KMS-11 (cell line): Measurements from ENCODE around the gene PGAP2.

Source experiments
- H2AFZ ChIP-seq: fragments of 200-600 bp; sonication (generic); 2 replicates; pipeline ENCODE4 v1.6.1; 2016; ENCODE audit warnings: antibody characterized with exemption, mixed run types, low read depth
- H3K27ac ChIP-seq: fragments of 200-600 bp; sonication (generic); 2 replicates; pipeline ENCODE4 v1.6.1; 2016; ENCODE audit warnings: mild to moderate bottlenecking, mixed run types
- H3K27me3 ChIP-seq: fragments of 200-600 bp; sonication (generic); 2 replicates; pipeline ENCODE4 v1.6.1; 2017; ENCODE audit warnings: mild to moderate bottlenecking, low read depth, mixed run types, moderate library complexity; ENCODE audit not compliant: insufficient read depth
- H3K36me3 ChIP-seq: fragments of 200-600 bp; sonication (generic); 2 replicates; pipeline ENCODE4 v1.6.1; 2017; ENCODE audit warnings: mild to moderate bottlenecking, mixed run types; ENCODE audit not compliant: insufficient read depth
- H3K4me1 ChIP-seq: fragments of 200-600 bp; sonication (generic); 2 replicates; pipeline ENCODE4 v1.6.1; 2016; ENCODE audit warnings: mild to moderate bottlenecking, low read depth, mixed run types; ENCODE audit not compliant: poor library complexity, severe bottlenecking
- H3K4me2 ChIP-seq: fragments of 200-600 bp; sonication (generic); 2 replicates; pipeline ENCODE4 v1.7.0; 2016; ENCODE audit warnings: mild to moderate bottlenecking, mixed run types
- H3K4me3 ChIP-seq: fragments of 200-600 bp; sonication (generic); IDR thresholded peaks from 2 replicates; pipeline ENCODE4 v1.6.1; 2017; ENCODE audit warnings: low read depth, low read length, mixed read lengths; ENCODE audit not compliant: insufficient read depth
- H3K79me2 ChIP-seq: fragments of 200-600 bp; sonication (generic); 2 replicates; pipeline ENCODE4 v1.6.1; 2016; ENCODE audit warnings: low read depth, mixed run types; ENCODE audit not compliant: insufficient read depth
- H3K9ac ChIP-seq: fragments of 200-600 bp; sonication (generic); 2 replicates; pipeline ENCODE4 v1.6.1; 2016; ENCODE audit warnings: mild to moderate bottlenecking, mixed run types
- H4K20me1 ChIP-seq: fragments of 200-600 bp; sonication (generic); 2 replicates; pipeline ENCODE4 v1.6.1; 2016; ENCODE audit warnings: mild to moderate bottlenecking, mixed run types; ENCODE audit not compliant: insufficient read depth
- TF ChIP-seq, protein P1 (sequence below): fragments of 200-600 bp; sonication (generic); conservative IDR thresholded peaks from 2 replicates; pipeline ENCODE4 v1.6.1; 2017; ENCODE audit warnings: low read depth, mild to moderate bottlenecking, antibody characterized with exemption, low read length, moderate library complexity, mixed read lengths

The PGAP2 gene

DNA sequence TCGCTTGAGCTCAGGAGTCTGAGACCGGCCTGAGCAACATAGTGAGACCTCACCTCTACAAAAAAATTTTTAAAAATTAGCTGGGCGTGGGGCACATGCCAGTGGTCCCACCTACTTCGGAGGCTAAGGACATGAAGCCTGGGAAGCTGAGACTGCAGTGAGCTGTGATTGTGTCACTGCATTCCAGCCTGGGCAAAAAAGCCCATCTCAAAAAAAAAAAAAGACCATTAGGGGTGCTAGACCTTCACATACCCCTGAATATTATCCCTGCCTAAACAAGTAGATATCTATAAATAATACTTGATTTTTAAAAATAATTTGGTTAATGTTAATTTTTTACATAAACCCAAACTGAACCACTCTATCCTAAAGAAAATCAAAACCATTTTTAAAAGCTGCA, 35.2 kb upstream of the PGAP2 start:
- TF ChIP-seq, protein P1, sequence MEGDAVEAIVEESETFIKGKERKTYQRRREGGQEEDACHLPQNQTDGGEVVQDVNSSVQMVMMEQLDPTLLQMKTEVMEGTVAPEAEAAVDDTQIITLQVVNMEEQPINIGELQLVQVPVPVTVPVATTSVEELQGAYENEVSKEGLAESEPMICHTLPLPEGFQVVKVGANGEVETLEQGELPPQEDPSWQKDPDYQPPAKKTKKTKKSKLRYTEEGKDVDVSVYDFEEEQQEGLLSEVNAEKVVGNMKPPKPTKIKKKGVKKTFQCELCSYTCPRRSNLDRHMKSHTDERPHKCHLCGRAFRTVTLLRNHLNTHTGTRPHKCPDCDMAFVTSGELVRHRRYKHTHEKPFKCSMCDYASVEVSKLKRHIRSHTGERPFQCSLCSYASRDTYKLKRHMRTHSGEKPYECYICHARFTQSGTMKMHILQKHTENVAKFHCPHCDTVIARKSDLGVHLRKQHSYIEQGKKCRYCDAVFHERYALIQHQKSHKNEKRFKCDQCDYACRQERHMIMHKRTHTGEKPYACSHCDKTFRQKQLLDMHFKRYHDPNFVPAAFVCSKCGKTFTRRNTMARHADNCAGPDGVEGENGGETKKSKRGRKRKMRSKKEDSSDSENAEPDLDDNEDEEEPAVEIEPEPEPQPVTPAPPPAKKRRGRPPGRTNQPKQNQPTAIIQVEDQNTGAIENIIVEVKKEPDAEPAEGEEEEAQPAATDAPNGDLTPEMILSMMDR: no peak
- no peak overlapping the region for H3K27ac ChIP-seq
- H2AFZ ChIP-seq: no peak overlapping the region
- H3K4me3 ChIP-seq: no peak overlapping the region
- H3K27me3 ChIP-seq: no peaks in the 10 kb centered on the region
- H3K4me1 ChIP-seq: no peaks in the 10 kb centered on the region
- H3K9ac ChIP-seq: no peak overlapping the region
- H4K20me1 ChIP-seq: no peaks in the 10 kb centered on the region
- H3K79me2 ChIP-seq: no peaks in the 10 kb centered on the region
- peaks cover 22% of the 10 kb centered on the region; the same call in 1 of the 2 replicates for H3K36me3 ChIP-seq
- H3K4me2 ChIP-seq: no peak overlapping the region

GRCh38 chr11:3775736-3776406, 32.5 kb upstream of the PGAP2 start:
- Histone ChIP-seq H3K4me2 (no peak overlapping the region), H3K36me3 (peaks cover 27% of the 10 kb centered on the region; the same call in 1 of the 2 replicates), H3K9ac (no peak overlapping the region), H3K79me2 (peaks cover 14% of the 10 kb centered on the region; the same call in 1 of the 2 replicates), H2AFZ (no peak overlapping the region), H3K4me1 (no peaks in the 10 kb centered on the region), H4K20me1 (no peaks in the 10 kb centered on the region), H3K27ac (no peak overlapping the region), H3K27me3 (no peaks in the 10 kb centered on the region), H3K4me3 (no peak overlapping the region)
- TF ChIP-seq, protein P1: no peak

- no peak overlapping the region for H3K9ac ChIP-seq
- H4K20me1 ChIP-seq: peaks cover 4% of the 10 kb centered on the region; the same call in 1 of the 2 replicates
- no peaks in the 10 kb centered on the region for H3K27me3 ChIP-seq
- no peak overlapping the region for H3K4me2 ChIP-seq
- peaks cover 10% of the 10 kb centered on the region; the same call in 1 of the 2 replicates for H3K36me3 ChIP-seq
- H3K79me2 ChIP-seq: peaks cover 70% of the 10 kb centered on the region
- H2AFZ ChIP-seq: no peak overlapping the region
- peaks cover 6% of the 10 kb centered on the region for H3K4me1 ChIP-seq
- no peak overlapping the region for H3K27ac ChIP-seq
- TF ChIP-seq, protein P1: no peak
- no peak overlapping the region for H3K4me3 ChIP-seq
Observed at GRCh38 chr11:3781423-3781822, 26.9 kb upstream of the PGAP2 start.

- TF ChIP-seq, protein P1: no peak
- Histone ChIP-seq H4K20me1 (peaks cover 16% of the 10 kb centered on the region; the same call in 1 of the 2 replicates), H3K27ac (no peak overlapping the region), H3K9ac (no peak overlapping the region), H3K36me3 (peaks cover 7% of the 10 kb centered on the region; the same call in 1 of the 2 replicates), H3K79me2 (peaks cover 85% of the 10 kb centered on the region), H3K4me1 (peaks cover 6% of the 10 kb centered on the region), H3K4me3 (no peak overlapping the region), H2AFZ (no peak overlapping the region), H3K27me3 (no peaks in the 10 kb centered on the region), H3K4me2 (no peak overlapping the region)
Observed at GRCh38 chr11:3782963-3783362, 25.4 kb upstream of the PGAP2 start.
